GM21528 (cell line): ENCODE results near the gene GALNT15.

Experiments used
- ATAC-seq: cut with Tn5 transposase; IDR thresholded peaks from one replicate; pipeline ENCODE4 v1.9.1; 2021; ENCODE audit warnings: mild to moderate bottlenecking, moderate library complexity; ENCODE audit not compliant: unreplicated experiment, low FRiP score

GALNT15 gene

GRCh38 chr3:16279010-16279801 lies 104.7 kb downstream of the GALNT15 start:
- ATAC-seq = no peak

GRCh38 chr3:16280671-16281070 lies 106.2 kb downstream of the GALNT15 start:
- no peak for ATAC-seq
